ENCODE data around the gene RUNX1.

The RUNX1 gene

GRCh38 chr21:34923202-34923601 lies 125.9 kb downstream of the RUNX1 start:
- no peak for DNase-seq (ENCODE audit: low read depth)
- TF ChIP-seq POLR2A (IDR thresholded peaks at IDR 0.05; ENCODE audit: extremely low read depth, insufficient read length) (no peak), CTCF (IDR thresholded peaks at IDR 0.05; ENCODE audit: low read depth, low read length) (no peak), MAX (IDR thresholded peaks at IDR 0.05; ENCODE audit: low read depth, low read length) (no peak)
- H3K4me3 ChIP-seq (ENCODE audit: low read depth, low read length): no peak overlapping the region

- TF ChIP-seq CTCF (IDR thresholded peaks at IDR 0.05; ENCODE audit: low read depth, low read length) (no peak), MYC (IDR thresholded peaks at IDR 0.05; ENCODE audit: low read depth, low read length) (no peak), MAX (IDR thresholded peaks at IDR 0.05; ENCODE audit: low read depth, low read length) (no peak), POLR2A (IDR thresholded peaks at IDR 0.05; ENCODE audit: extremely low read depth, insufficient read length) (no peak)
- H3K4me3 ChIP-seq (ENCODE audit: low read depth, low read length): no peak overlapping the region
- DNase-seq (ENCODE audit: low read depth): no peak
These were observed 126.6 kb downstream of the RUNX1 start for GRCh38 chr21:34922479-34922878.

- TF ChIP-seq CTCF (IDR thresholded peaks at IDR 0.05; ENCODE audit: low read depth, low read length) (no peak), MAX (IDR thresholded peaks at IDR 0.05; ENCODE audit: low read depth, low read length) (no peak), MYC (IDR thresholded peaks at IDR 0.05; ENCODE audit: low read depth, low read length) (no peak), POLR2A (IDR thresholded peaks at IDR 0.05; ENCODE audit: extremely low read depth, insufficient read length) (no peak)
- no peak overlapping the region for H3K4me3 ChIP-seq (ENCODE audit: low read depth, low read length)
- DNase-seq (ENCODE audit: low read depth): no peak
These were observed 128.0 kb downstream of the RUNX1 start for GRCh38 chr21:34921151-34921550.

- H3K4me3 ChIP-seq (ENCODE audit: low read depth, low read length): no peak overlapping the region
- no peak for TF ChIP-seq CTCF (IDR thresholded peaks at IDR 0.05; ENCODE audit: low read depth, low read length)
- no peak for TF ChIP-seq MAX (IDR thresholded peaks at IDR 0.05; ENCODE audit: low read depth, low read length)
- TF ChIP-seq MYC (IDR thresholded peaks at IDR 0.05; ENCODE audit: low read depth, low read length): no peak
- no peak for TF ChIP-seq POLR2A (IDR thresholded peaks at IDR 0.05; ENCODE audit: extremely low read depth, insufficient read length)
- no peak for DNase-seq (ENCODE audit: low read depth)
These were observed 129.7 kb downstream of the RUNX1 start for GRCh38 chr21:34919406-34919805.

- no peak for DNase-seq (ENCODE audit: low read depth)
- no peak for TF ChIP-seq CTCF (IDR thresholded peaks at IDR 0.05; ENCODE audit: low read depth, low read length)
These were observed 132.7 kb downstream of the RUNX1 start for GRCh38 chr21:34916446-34916845.

GRCh38 chr21:34915364-34915841 lies 133.7 kb downstream of the RUNX1 start:
- TF ChIP-seq CTCF (IDR thresholded peaks at IDR 0.05; ENCODE audit: low read depth, low read length): no peak
- TF ChIP-seq MYC (IDR thresholded peaks at IDR 0.05; ENCODE audit: low read depth, low read length): no peak
- no peak for TF ChIP-seq MAX (IDR thresholded peaks at IDR 0.05; ENCODE audit: low read depth, low read length)
- no peak for TF ChIP-seq POLR2A (IDR thresholded peaks at IDR 0.05; ENCODE audit: extremely low read depth, insufficient read length)
- no peak for DNase-seq (ENCODE audit: low read depth)
- no peak overlapping the region for H3K4me3 ChIP-seq (ENCODE audit: low read depth, low read length)

More at GRCh38 chr21:34916446-34916845, 132.7 kb downstream of the RUNX1 start:
- H3K4me3 ChIP-seq (ENCODE audit: low read depth, low read length): no peak overlapping the region
